ENCODE results near the gene BNC1.

- TF ChIP-seq POLR2A (IDR thresholded peaks at IDR 0.05) = no peak
- TF ChIP-seq CTCF (IDR thresholded peaks at IDR 0.05) = no peak
These were observed 7.8 kb downstream of the BNC1 start for GRCh38 chr15:83276661-83277060.
